ENCODE measurements around the gene NPNT. TPM values are rescaled to one million over a fixed set of nuclear protein-coding genes. Genes with fewer than 3 reads are reported as not detected.

The NPNT gene
- total RNA-seq, 1 donor from 2014 or later = 60.3 TPM

- no peak for DNase-seq (ENCODE audit: low spot score in 2 of 2)
- FAIRE-seq = no peak
These were observed 16.2 kb downstream of the NPNT start for GRCh38 chr4:105911426-105911825.

DNA sequence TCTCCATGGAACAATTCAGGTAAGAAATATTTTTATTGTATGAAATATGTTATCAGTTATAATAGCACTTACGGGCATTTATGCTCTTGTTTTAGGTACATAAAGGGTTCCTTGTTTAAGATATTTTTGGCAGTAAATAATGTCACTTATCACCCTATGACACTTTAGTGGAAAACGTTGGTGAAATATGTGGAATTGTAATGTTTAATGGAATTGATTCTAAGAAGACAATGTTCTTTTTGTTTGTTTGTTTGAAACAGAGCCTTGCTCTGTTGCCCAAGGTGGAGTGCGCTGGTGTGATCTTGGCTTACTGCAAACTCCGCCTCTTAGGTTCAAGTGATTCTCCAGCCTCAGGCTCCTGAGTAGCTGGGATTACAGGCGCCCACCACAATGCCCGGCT, 17.4 kb downstream of the NPNT start:
- DNase-seq (ENCODE audit: low spot score in 2 of 2) = no peak
- FAIRE-seq = no peak

DNA sequence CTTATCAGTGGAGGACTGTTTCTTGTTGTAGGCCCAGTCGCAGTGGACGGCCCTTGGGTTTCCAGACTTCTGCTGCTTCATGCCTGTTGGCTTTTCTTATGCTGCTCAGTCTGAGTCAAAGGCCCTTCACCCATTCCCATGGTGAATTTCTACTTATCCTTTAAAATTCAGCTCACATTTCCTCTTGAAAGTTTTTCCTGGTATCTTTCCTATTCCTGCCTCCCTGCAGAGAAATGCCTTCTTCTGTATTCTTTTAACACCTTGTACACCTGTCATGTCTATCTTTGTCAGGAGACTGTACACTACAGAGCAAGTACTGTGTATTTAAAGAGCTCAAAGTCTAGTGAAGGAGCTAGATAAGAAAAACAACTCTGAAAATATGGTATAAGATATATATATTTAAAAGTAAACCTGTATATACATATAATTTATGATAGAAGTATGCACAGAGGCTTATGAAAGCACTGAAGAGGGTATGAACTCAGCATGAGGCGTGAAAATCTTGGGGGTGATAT, 22.0 kb downstream of the NPNT start:
- no peak for FAIRE-seq
- no peak for DNase-seq (ENCODE audit: low spot score in 2 of 2)

GRCh38 chr4:105921301-105921700, 26.0 kb downstream of the NPNT start:
- FAIRE-seq = no peak

GRCh38 chr4:105923497-105924238, 28.4 kb downstream of the NPNT start:
- no peak for DNase-seq (ENCODE audit: low spot score in 2 of 2)
- FAIRE-seq = no peak

More at GRCh38 chr4:105921301-105921700, 26.0 kb downstream of the NPNT start:
- DNase-seq (ENCODE audit: low spot score in 2 of 2) = no peak

DNA sequence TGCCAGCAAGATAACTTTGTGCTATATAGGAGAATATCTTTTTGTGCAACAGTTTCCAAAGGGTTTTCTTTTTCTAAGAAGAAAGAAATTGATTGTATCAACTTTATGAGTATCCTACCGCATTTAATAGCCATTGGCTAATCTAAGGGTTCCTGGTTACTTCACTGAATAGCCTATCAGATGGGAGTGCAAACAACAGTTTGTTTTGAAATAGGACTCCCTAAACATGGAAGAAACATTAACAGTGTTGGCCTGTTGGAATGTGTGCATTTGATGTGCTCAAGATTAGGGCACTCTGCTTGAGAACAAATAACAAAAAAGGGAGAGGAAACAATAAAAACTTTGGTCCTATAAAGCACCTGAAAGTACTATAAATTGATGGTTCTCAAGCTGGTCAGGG, 29.1 kb downstream of the NPNT start:
- DNase-seq (ENCODE audit: low spot score in 2 of 2) = no peak
- no peak for FAIRE-seq

- DNase-seq (ENCODE audit: low spot score in 2 of 2) (no peak), FAIRE-seq (no peak)
These were observed 35.4 kb downstream of the NPNT start for GRCh38 chr4:105930698-105931097.

- DNase-seq (ENCODE audit: low spot score in 2 of 2) (no peak), FAIRE-seq (no peak)
These were observed 37.8 kb downstream of the NPNT start for GRCh38 chr4:105933083-105933482.

- DNase-seq (ENCODE audit: low spot score in 2 of 2) (no peak), FAIRE-seq (no peak)
These were observed 39.1 kb downstream of the NPNT start for GRCh38 chr4:105934386-105934785.

DNA sequence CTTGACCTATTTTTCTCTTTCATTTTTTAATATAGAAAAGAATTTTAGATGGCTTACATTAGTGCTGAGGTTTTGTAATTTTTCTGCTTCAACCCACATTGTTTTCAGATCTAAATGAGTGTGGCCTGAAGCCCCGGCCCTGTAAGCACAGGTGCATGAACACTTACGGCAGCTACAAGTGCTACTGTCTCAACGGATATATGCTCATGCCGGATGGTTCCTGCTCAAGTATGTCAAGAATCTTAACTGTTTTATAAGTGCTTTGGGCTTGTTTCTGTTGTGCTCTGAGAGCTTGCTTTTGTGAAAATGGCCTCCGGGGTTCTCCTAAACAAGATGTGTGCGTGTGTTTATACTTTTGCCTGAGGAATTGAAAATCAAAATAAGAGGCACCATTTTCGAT, 41.6 kb downstream of the NPNT start:
- FAIRE-seq (no peak), DNase-seq (ENCODE audit: low spot score in 2 of 2) (no peak)

DNA sequence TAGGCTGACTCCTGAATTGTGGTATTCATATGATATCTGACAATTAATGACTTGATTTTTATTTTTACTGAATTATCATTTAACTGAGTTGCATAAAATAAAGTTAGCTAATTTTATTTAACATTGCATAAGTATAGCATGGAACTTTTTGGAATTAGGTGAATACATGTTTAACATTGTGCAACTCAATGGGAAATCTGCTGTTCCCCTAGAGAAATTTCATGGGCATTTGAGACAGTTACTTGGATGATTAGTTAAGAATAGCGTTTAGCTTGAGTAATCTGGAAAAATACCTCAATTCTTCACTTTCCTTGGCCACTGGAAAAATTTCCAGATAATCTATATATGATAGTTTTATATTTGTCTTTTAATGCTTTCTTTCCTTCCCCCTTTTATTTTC, 42.5 kb downstream of the NPNT start:
- FAIRE-seq = no peak
- DNase-seq (ENCODE audit: low spot score in 2 of 2) = no peak

- DNase-seq (ENCODE audit: low spot score in 2 of 2) (no peak), FAIRE-seq (no peak)
These were observed 48.0 kb downstream of the NPNT start for GRCh38 chr4:105943234-105943633.

- FAIRE-seq = no peak
These were observed 49.3 kb downstream of the NPNT start for GRCh38 chr4:105944540-105944939.

DNA sequence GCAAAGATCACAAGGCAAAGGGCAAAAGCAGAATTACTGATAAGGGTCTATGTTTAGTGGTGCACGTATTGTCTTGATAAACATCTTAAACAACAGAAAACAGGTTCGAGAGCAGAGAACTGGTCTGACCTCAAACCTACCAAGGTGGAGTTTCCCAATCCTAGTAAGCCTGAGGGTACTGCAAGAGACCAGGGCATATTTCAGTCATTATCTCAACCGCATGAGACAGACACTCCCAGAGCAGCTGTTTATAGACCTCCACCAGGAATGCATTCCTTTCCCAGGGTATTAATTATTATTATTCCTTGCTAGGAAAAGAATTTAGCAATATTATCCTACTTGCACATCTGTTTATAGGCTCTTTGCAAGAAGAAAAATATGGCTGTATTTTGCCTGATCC, 51.5 kb downstream of the NPNT start:
- DNase-seq (ENCODE audit: low spot score in 2 of 2) = no peak
- FAIRE-seq = no peak

More at GRCh38 chr4:105944540-105944939, 49.3 kb downstream of the NPNT start:
- DNase-seq (ENCODE audit: low spot score in 2 of 2) = no peak

GRCh38 chr4:105950701-105951100, 55.4 kb downstream of the NPNT start:
- DNase-seq (ENCODE audit: low spot score in 2 of 2) (no peak), FAIRE-seq (no peak)

DNA sequence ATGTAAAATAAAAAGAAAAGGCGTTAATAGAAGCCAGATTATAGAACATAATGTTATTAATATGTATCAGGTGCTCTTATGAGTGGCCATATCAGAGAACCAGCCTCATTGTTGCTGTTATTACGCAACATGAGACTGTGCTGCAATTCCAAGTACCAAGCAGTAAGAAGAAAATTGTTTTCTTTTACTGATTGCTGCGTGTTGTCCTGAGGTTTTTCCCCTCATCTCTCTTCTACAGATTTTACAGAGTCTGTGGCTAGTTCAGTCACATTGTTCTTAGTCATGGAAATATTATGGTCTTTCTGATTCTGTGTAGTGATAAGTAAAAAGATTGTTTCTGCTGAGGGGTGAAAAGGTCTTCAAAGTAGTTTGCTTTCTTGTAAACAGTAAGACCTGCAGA, 55.9 kb downstream of the NPNT start:
- FAIRE-seq (no peak), DNase-seq (ENCODE audit: low spot score in 2 of 2) (no peak)

GRCh38 chr4:105952591-105952990, 57.3 kb downstream of the NPNT start:
- DNase-seq (ENCODE audit: low spot score in 2 of 2) = no peak
- no peak for FAIRE-seq

DNA sequence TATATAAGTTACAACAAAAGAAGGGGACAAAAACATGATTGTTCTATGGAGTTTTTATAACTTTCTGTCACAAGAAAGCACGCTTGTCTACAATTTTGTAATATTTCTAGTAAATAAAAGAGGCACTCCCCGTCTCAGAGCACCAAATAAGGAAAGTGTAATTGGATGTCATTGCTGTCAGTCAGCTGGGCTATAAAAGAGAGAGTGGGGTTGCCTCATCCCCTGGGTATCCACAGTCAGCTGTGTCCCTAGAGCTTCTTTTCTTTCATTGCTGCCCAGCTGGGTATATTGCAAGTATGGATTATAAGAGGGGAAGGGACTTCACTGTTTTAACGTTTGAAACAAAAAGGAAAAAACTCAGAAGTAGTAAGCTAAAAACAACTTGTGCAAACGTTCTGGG, 61.3 kb downstream of the NPNT start:
- no peak for FAIRE-seq
- DNase-seq (ENCODE audit: low spot score in 2 of 2) = no peak

DNA sequence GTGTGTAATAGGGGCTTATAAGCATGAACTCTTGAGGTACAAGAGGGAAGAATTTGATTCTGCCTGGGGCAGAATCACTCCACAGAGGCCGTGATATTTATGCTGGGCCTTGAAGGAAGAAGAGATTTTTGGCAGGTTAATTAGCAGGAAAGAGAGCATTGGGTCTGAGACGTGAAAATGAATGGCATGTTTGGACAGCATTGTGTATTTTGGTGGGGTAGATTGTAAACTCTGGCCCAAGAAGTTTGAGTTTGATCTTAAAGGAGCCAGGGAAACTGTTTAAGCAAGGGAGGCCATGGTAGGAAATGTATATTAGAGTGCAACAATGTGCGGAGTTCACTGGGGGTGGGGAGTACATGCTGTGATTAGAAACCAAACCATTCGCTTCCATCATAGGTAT, 62.4 kb downstream of the NPNT start:
- FAIRE-seq (no peak), DNase-seq (ENCODE audit: low spot score in 2 of 2) (no peak)

- FAIRE-seq (no peak), DNase-seq (ENCODE audit: low spot score in 2 of 2) (no peak)
These were observed 68.5 kb downstream of the NPNT start for GRCh38 chr4:105963461-105964400.

GRCh38 chr4:105965183-105965800, 70.0 kb downstream of the NPNT start:
- FAIRE-seq (no peak), DNase-seq (ENCODE audit: low spot score in 2 of 2) (no peak)
